ENCODE data around the gene CARD10. TPM values are rescaled to one million over a fixed set of nuclear protein-coding genes. Genes with fewer than 3 reads are reported as not detected.
"Not testable (repeated sequence)": the region's sequence is repeated elsewhere in the genome, so short reads cannot be mapped to it uniquely, and the experiment has no call there.

Gene CARD10
- polyA plus RNA-seq, 1 donor, result 36.0 TPM

- DNase-seq, result no peak
- WGBS (ENCODE audit: insufficient coverage, low lambda C conversion rate), result 100% methylated on average over 1 of the region's 7 CpGs
- H3K27ac ChIP-seq (ENCODE audit: low read length), result no peak overlapping the region
These were observed 23.7 kb upstream of the CARD10 start for GRCh38 chr22:37542959-37543358.

DNA sequence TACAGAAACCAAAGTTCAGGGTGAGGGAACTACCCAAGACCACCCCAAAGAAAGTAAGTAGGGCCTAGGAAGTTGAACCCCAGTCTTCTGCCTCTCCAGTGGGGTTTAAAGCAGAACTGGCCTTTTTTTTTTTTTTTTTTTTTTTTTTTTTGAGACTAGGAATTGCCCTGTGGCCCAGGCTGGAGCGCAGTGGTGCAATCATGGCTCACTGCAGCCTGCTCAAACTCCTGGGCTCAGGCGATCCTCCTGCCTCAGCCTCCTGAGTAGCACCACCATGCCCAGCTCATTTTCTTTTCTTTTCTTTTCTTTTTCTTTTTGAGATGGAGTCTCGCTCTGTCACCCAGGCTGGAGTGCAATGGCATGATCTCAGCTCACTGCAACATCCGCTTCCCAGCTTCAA is 23.2 kb upstream of the CARD10 start:
- H3K36me3 ChIP-seq (ENCODE audit: control insufficient read depth, insufficient read depth, low read length); H3K9me3 ChIP-seq (ENCODE audit: control insufficient read depth, low read depth, low read length); H3K27ac ChIP-seq (ENCODE audit: low read length); H3K27me3 ChIP-seq (ENCODE audit: control insufficient read depth, insufficient read depth, low read length); H3K4me3 ChIP-seq (ENCODE audit: low read length); DNase-seq: not testable (repeated sequence)
- peaks cover 33% of the 10 kb centered on the region for H3K4me1 ChIP-seq (ENCODE audit: control insufficient read depth, insufficient read depth, low read length)
- 100% methylated on average over 1 of the region's 4 CpGs for WGBS (ENCODE audit: insufficient coverage, low lambda C conversion rate)

More at GRCh38 chr22:37542959-37543358, 23.7 kb upstream of the CARD10 start:
- Histone ChIP-seq H3K4me1 (ENCODE audit: control insufficient read depth, insufficient read depth, low read length) (peaks cover 35% of the 10 kb centered on the region), H3K9me3 (ENCODE audit: control insufficient read depth, low read depth, low read length) (no peaks in the 10 kb centered on the region), H3K27me3 (ENCODE audit: control insufficient read depth, insufficient read depth, low read length) (no peaks in the 10 kb centered on the region), H3K4me3 (ENCODE audit: low read length) (no peak overlapping the region), H3K36me3 (ENCODE audit: control insufficient read depth, insufficient read depth, low read length) (no peaks in the 10 kb centered on the region)

DNA sequence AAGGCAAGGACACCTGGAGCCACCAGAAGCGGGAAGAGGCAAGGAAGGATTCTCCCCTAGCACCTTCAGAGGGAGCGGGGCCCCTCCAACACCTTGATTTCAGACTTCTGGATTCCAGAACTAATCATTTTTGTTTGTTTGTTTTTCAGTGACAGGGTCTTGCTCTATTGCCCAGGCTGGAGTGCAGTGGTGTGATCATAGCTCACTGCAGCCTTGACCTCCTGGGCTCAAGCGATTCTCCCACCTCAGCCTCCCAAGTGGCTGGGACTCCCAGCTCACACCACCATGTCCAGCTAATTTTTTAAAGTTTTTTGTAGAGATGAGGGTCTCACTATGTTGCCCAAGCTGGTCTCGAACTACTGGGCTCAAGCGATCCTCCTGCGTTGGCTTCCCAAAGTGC is 20.6 kb upstream of the CARD10 start:
- not testable (repeated sequence) for H3K36me3 ChIP-seq (ENCODE audit: control insufficient read depth, insufficient read depth, low read length); H3K4me3 ChIP-seq (ENCODE audit: low read length); H3K9me3 ChIP-seq (ENCODE audit: control insufficient read depth, low read depth, low read length); H3K4me1 ChIP-seq (ENCODE audit: control insufficient read depth, insufficient read depth, low read length); DNase-seq; H3K27ac ChIP-seq (ENCODE audit: low read length); H3K27me3 ChIP-seq (ENCODE audit: control insufficient read depth, insufficient read depth, low read length)
- no CpG with 5 or more reads among the region's 6 CpGs for WGBS (ENCODE audit: insufficient coverage, low lambda C conversion rate)

DNA sequence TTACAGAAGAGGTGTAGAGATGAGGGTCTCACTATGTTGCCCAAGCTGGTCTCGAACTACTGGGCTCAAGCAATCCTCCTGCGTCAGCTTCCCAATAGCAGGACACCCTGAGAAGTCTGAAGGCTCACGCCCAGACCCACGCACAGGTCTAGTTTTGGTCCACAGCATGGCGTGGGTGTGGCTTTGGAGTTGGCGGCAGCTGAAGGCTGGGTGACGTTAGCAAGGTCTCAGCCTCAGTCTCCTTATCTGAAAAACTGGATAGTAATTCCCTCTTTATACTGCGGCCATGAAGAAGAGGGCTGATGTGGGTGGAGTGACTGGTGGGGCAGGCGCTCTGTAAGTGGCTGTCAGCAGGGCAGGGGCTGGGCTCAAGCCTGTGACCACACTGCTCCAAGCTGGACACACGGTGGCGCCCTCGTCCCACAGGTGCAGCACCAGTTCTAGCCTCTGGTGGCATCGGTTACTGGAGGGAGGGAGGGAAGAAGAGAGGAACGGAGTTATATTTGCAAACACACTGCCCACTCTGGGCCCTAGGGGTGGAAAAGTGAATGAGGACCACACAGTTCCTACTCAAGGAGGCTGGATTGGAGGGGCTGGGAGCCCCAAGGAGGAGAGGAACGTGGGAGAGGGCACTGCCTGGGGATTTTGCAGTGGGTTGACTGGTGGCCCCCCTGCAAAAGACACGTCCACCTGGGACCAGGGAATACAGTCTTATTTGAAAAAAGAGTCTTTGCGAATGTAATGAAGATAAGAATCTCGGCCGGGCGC is 19.6 kb upstream of the CARD10 start:
- peaks cover 6% of the 10 kb centered on the region for H3K4me1 ChIP-seq (ENCODE audit: control insufficient read depth, insufficient read depth, low read length)
- no peaks in the 10 kb centered on the region for H3K36me3 ChIP-seq (ENCODE audit: control insufficient read depth, insufficient read depth, low read length)
- no peak overlapping the region for H3K27ac ChIP-seq (ENCODE audit: low read length)
- H3K4me3 ChIP-seq (ENCODE audit: low read length), result no peak overlapping the region
- no peaks in the 10 kb centered on the region for H3K9me3 ChIP-seq (ENCODE audit: control insufficient read depth, low read depth, low read length)
- no peaks in the 10 kb centered on the region for H3K27me3 ChIP-seq (ENCODE audit: control insufficient read depth, insufficient read depth, low read length)
- peak; percentile 92 for DNase-seq
- WGBS (ENCODE audit: insufficient coverage, low lambda C conversion rate), result no CpG with 5 or more reads among the region's 20 CpGs

DNA sequence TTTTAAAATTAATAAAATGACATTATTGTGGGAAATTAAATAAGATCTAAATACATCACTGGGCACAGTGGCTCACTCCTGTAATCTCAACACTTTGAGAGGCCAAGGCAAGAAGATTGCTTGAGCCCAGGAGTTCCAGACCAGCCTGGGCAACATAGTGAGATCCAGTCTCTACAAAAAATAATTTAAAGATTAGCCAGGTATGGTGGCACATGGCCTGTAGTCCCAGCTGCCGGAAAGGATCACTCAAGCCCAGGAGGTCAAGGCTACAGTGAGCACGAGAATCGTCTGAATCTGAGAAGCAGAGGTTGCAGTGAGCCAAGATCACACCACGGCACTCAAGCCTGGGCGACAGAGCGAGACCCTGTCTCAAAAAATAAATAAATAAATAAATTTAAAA is 15.9 kb upstream of the CARD10 start:
- Histone ChIP-seq H3K9me3 (ENCODE audit: control insufficient read depth, low read depth, low read length) (no peaks in the 10 kb centered on the region), H3K27me3 (ENCODE audit: control insufficient read depth, insufficient read depth, low read length) (no peaks in the 10 kb centered on the region), H3K4me3 (ENCODE audit: low read length) (no peak overlapping the region), H3K36me3 (ENCODE audit: control insufficient read depth, insufficient read depth, low read length) (no peaks in the 10 kb centered on the region), H3K4me1 (ENCODE audit: control insufficient read depth, insufficient read depth, low read length) (peaks cover 6% of the 10 kb centered on the region), H3K27ac (ENCODE audit: low read length) (no peak overlapping the region)
- no peak for DNase-seq
- 100% methylated on average over 3 of the region's 6 CpGs for WGBS (ENCODE audit: insufficient coverage, low lambda C conversion rate)

GRCh38 chr22:37534445-37534844 is 15.2 kb upstream of the CARD10 start:
- Histone ChIP-seq H3K9me3 (ENCODE audit: control insufficient read depth, low read depth, low read length) (no peaks in the 10 kb centered on the region), H3K4me1 (ENCODE audit: control insufficient read depth, insufficient read depth, low read length) (peaks cover 6% of the 10 kb centered on the region), H3K27me3 (ENCODE audit: control insufficient read depth, insufficient read depth, low read length) (no peaks in the 10 kb centered on the region), H3K4me3 (ENCODE audit: low read length) (no peak overlapping the region), H3K36me3 (ENCODE audit: control insufficient read depth, insufficient read depth, low read length) (no peaks in the 10 kb centered on the region), H3K27ac (ENCODE audit: low read length) (no peak overlapping the region)
- no peak for DNase-seq
- WGBS (ENCODE audit: insufficient coverage, low lambda C conversion rate), result 86% methylated on average over 1 of the region's 3 CpGs

GRCh38 chr22:37533995-37534394 is 14.8 kb upstream of the CARD10 start:
- no peaks in the 10 kb centered on the region for H3K27me3 ChIP-seq (ENCODE audit: control insufficient read depth, insufficient read depth, low read length)
- 13% methylated on average over 3 of the region's 9 CpGs for WGBS (ENCODE audit: insufficient coverage, low lambda C conversion rate)
- no peak overlapping the region for H3K27ac ChIP-seq (ENCODE audit: low read length)
- no peak overlapping the region for H3K4me3 ChIP-seq (ENCODE audit: low read length)
- no peaks in the 10 kb centered on the region for H3K9me3 ChIP-seq (ENCODE audit: control insufficient read depth, low read depth, low read length)
- DNase-seq, result peak in 1 of 2 donors; percentile 19
- H3K36me3 ChIP-seq (ENCODE audit: control insufficient read depth, insufficient read depth, low read length), result no peaks in the 10 kb centered on the region
- H3K4me1 ChIP-seq (ENCODE audit: control insufficient read depth, insufficient read depth, low read length), result peaks cover 5% of the 10 kb centered on the region

- no peak for DNase-seq
- Histone ChIP-seq H3K27ac (ENCODE audit: low read length) (no peak overlapping the region), H3K4me1 (ENCODE audit: control insufficient read depth, insufficient read depth, low read length) (no peaks in the 10 kb centered on the region), H3K9me3 (ENCODE audit: control insufficient read depth, low read depth, low read length) (no peaks in the 10 kb centered on the region), H3K4me3 (ENCODE audit: low read length) (no peak overlapping the region), H3K27me3 (ENCODE audit: control insufficient read depth, insufficient read depth, low read length) (no peaks in the 10 kb centered on the region), H3K36me3 (ENCODE audit: control insufficient read depth, insufficient read depth, low read length) (no peaks in the 10 kb centered on the region)
- no CpG with 5 or more reads among the region's 2 CpGs for WGBS (ENCODE audit: insufficient coverage, low lambda C conversion rate)
These were observed 10.6 kb upstream of the CARD10 start for GRCh38 chr22:37529652-37530345.

DNA sequence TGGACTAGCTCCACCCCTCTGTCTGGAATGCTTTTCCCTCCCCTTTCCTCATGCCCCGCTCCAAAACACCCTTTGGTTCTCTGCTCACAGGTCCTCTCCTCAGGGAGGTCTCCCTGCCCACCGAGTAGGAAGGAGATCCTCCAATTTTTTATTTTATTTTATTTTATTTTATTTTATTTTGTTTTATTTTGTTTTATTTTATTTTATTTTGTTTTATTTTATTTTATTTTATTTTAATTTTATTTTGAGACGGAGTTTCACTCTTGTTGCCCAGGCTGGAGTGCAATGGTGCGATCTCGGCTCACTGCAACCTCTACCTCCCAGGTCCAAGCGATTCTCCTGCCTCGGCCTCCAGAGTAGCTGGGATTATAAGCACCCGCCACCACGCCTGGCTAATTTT is 8.7 kb upstream of the CARD10 start:
- not testable (repeated sequence) for H3K4me1 ChIP-seq (ENCODE audit: control insufficient read depth, insufficient read depth, low read length); H3K27ac ChIP-seq (ENCODE audit: low read length); H3K9me3 ChIP-seq (ENCODE audit: control insufficient read depth, low read depth, low read length); DNase-seq; H3K36me3 ChIP-seq (ENCODE audit: control insufficient read depth, insufficient read depth, low read length); H3K4me3 ChIP-seq (ENCODE audit: low read length); H3K27me3 ChIP-seq (ENCODE audit: control insufficient read depth, insufficient read depth, low read length)
- WGBS (ENCODE audit: insufficient coverage, low lambda C conversion rate), result 92% methylated on average over 2 of the region's 9 CpGs

DNA sequence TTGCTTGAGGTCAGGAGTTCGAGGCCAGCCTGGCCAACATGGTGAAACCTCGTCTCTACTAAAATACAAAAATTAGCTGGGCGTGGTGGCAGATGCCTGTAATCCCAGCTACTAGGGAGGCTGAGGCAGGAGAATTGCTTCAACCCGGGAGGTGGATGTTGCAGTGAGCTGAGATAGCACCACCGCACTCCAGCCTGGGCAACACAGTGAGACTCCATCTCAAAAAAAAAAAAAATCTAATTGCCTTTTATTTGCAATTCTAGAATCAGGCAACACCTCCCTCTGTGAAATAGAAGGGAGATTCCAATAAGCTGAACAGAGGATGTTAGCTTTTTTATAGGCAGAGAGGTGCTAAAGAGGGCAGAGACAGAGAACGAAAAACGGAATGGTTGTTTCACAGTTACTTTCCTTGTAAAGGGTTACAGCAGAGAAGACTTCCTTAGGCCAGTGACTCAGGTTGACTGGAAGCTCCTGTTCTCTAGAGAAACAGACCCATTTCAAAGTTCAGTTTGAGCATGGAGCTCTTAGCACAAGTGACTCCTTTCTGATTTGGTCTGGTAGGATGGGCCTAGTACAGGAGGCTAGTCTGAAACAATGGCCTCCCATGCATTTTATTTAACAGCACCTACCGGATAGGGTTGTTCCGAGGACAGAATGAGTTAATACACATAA is 8.0 kb upstream of the CARD10 start:
- not testable (repeated sequence) for H3K4me3 ChIP-seq (ENCODE audit: low read length); H3K9me3 ChIP-seq (ENCODE audit: control insufficient read depth, low read depth, low read length); H3K36me3 ChIP-seq (ENCODE audit: control insufficient read depth, insufficient read depth, low read length); H3K27ac ChIP-seq (ENCODE audit: low read length); DNase-seq; H3K27me3 ChIP-seq (ENCODE audit: control insufficient read depth, insufficient read depth, low read length)
- peaks cover 16% of the 10 kb centered on the region for H3K4me1 ChIP-seq (ENCODE audit: control insufficient read depth, insufficient read depth, low read length)
- no CpG with 5 or more reads among the region's 9 CpGs for WGBS (ENCODE audit: insufficient coverage, low lambda C conversion rate)
